OCI-LY7 (cell line): ENCODE data around the gene GSG1. TPM values are rescaled to one million over a fixed set of nuclear protein-coding genes. Genes with fewer than 3 reads are reported as not detected.

ENCODE experiments used
- BruUV-seq: library from RNA; stranded (reverse); fragments of 400-500 nt; replicated peaks from 2 replicates; lab custom pipeline; 2021; lab: Mats Ljungman, UMichigan
- CTCF ChIA-PET: fragments of 300-600 bp; sonication (Branson Sonifier 250); formaldehyde crosslinking; loops from one replicate; lab custom pipeline; 2022; ENCODE audit warnings: antibody characterized with exemption; ENCODE audit not compliant: unreplicated experiment; lab: Charles Lee
- POLR2A ChIA-PET: fragments of 300-600 bp; sonication (Branson Sonifier 250); formaldehyde crosslinking; loops from one replicate; lab custom pipeline; 2022; ENCODE audit warnings: antibody characterized with exemption; lab: Charles Lee
- DNase-seq: peaks from one replicate; pipeline ENCODE4 v3.0.0-alpha.2; 2015; ENCODE audit warnings: low spot score
- H2AFZ ChIP-seq: fragments of 200-600 bp; sonication (generic), shearing (Covaris generic); 2 replicates; pipeline ENCODE4 v1.6.1; 2014; ENCODE audit warnings: mild to moderate bottlenecking, antibody characterized with exemption, low read length, moderate library complexity
- H3K27ac ChIP-seq: fragments of 200-600 bp; sonication (generic); 2 replicates; pipeline ENCODE4 v1.5.1; 2014; ENCODE audit warnings: mixed run types, low read depth, mild to moderate bottlenecking, moderate library complexity, low read length, inconsistent platforms; ENCODE audit not compliant: poor library complexity, severe bottlenecking
- H3K36me3 ChIP-seq: fragments of 200-600 bp; sonication (generic); 2 replicates; pipeline ENCODE4 v1.6.1; 2014; ENCODE audit warnings: mild to moderate bottlenecking, antibody characterized with exemption, low read length, moderate library complexity, mixed read lengths; ENCODE audit not compliant: insufficient read depth
- H3K4me1 ChIP-seq: fragments of 200-600 bp; sonication (generic); 2 replicates; pipeline ENCODE4 v1.5.1; 2014; ENCODE audit warnings: mild to moderate bottlenecking, low read length; ENCODE audit not compliant: insufficient read depth, poor library complexity, severe bottlenecking
- H3K4me2 ChIP-seq: fragments of 200-600 bp; sonication (generic); 2 replicates; pipeline ENCODE4 v1.6.1; 2014; ENCODE audit warnings: mild to moderate bottlenecking, low read length
- H3K4me3 ChIP-seq: fragments of 200-600 bp; sonication (generic); 2 replicates; pipeline ENCODE4 v1.5.1; 2014; ENCODE audit warnings: mild to moderate bottlenecking, low read depth, low read length; ENCODE audit not compliant: poor library complexity, severe bottlenecking
- H3K79me2 ChIP-seq: fragments of 200-600 bp; sonication (generic); 2 replicates; pipeline ENCODE4 v1.6.1; 2016; ENCODE audit warnings: low read depth, mild to moderate bottlenecking, low read length, moderate library complexity, mixed read lengths; ENCODE audit not compliant: insufficient read depth
- H3K9me2 ChIP-seq: fragments of 200-600 bp; sonication (generic); 2 replicates; pipeline ENCODE4 v1.6.1; 2016; ENCODE audit warnings: mild to moderate bottlenecking, low read length, mixed read lengths; ENCODE audit not compliant: insufficient read depth
- H3K9me3 ChIP-seq: fragments of 200-600 bp; sonication (generic); 2 replicates; pipeline ENCODE4 v1.6.1; 2014; ENCODE audit warnings: mild to moderate bottlenecking, mixed run types, low read length, mixed read lengths
- H4K20me1 ChIP-seq: fragments of 200-600 bp; sonication (generic); 2 replicates; pipeline ENCODE4 v1.6.1; 2014; ENCODE audit warnings: mild to moderate bottlenecking, antibody characterized with exemption, low read length, moderate library complexity, mixed read lengths; ENCODE audit not compliant: insufficient read depth
- EZH2phosphoT487 ChIP-seq: fragments of 200-600 bp; sonication (generic); IDR thresholded peaks from 2 replicates; pipeline ENCODE4 v1.6.1; 2018; ENCODE audit warnings: low read depth, borderline replicate concordance, mild to moderate bottlenecking, mixed run types, antibody characterized with exemption, low read length, moderate library complexity, mixed read lengths
- intact Hi-C: fragments of 100-400 bp; cut with micrococcal nuclease; formaldehyde crosslinking; loops from one replicate; pipeline ENCODE4 v1.10.0; 2022; ENCODE audit not compliant: unreplicated experiment
- total RNA-seq, 2 experiments: library from RNA; depleted of rRNA in 1 of 2; stranded (reverse); fragments of >200 nt in 1 of 2; shearing (Covaris generic) in 1 of 2; gene quantifications; 2 replicates each; pipeline ENCODE4 v1.2.3, GENCODE V29; 2014 to 2022
- TF ChIP-seq, protein P1 (sequence below): fragments of 200-600 bp; sonication (generic); conservative IDR thresholded peaks from 2 replicates; pipeline ENCODE4 v1.5.1; 2014; ENCODE audit warnings: mild to moderate bottlenecking, antibody characterized with exemption, low read length, moderate library complexity, mixed read lengths

GSG1 gene
- total RNA-seq, 2 experiments from 2014 or later, result not detected

DNA sequence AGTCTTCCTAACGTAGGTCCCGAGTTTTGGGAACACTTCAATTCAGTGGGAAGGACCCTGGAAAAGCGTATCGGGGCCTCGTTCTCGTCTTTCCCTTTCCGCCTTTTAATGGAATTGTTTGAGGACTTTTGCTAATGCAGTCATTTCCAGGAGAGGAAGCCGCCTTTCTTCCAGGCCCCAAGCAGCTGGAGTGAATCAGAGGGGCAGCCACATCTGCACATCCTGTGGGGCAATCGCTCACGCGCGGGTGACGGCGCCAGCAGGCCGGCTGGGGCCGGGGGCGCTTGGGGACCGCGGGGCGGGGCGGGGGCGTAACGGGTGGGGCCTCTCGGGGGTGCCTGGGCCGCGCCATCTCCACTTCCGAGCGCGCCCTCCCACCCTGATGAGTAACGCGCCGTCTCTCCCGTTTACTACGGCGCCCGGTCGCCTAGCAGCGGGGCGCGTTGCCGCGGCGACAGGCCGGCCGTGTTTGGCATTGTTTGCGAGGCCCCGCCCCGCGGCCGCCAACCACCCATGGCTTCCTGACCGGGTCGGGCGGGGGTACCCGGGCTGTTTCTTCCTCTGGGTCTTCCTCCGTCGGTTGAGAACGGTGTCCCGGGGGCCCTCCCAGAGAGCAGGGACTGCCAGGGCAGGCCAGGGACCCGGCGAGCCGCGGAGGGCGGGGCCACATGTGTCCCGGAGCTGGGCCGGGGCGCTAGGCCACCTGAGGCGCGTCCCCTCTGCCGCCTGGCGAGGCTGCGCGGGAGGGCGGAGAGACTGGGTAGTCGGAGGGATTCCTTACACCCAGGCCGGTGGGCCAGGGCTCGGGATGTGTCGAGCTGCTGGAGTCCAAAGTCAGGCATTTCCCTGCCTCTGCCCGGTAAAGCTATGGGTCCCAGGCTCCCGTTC, 2.3 kb downstream of the GSG1 start:
- intact Hi-C loops, result no loop called here
- Histone ChIP-seq H3K9me2 (no peaks in the 10 kb centered on the region), H3K79me2 (no peaks in the 10 kb centered on the region), H2AFZ (peak overlapping the region; percentile 100), H3K4me3 (peak overlapping the region; percentile 71), H4K20me1 (no peaks in the 10 kb centered on the region), H3K27ac (peak overlapping the region; percentile 19), H3K36me3 (no peaks in the 10 kb centered on the region), H3K4me1 (peaks cover 36% of the 10 kb centered on the region), H3K4me2 (peak overlapping the region; percentile 85), H3K9me3 (no peaks in the 10 kb centered on the region)
- CTCF ChIA-PET, result no interaction called here
- BruUV-seq, result no TSS peak
- TF ChIP-seq EZH2phosphoT487, result no peak
- TF ChIP-seq, protein P1, sequence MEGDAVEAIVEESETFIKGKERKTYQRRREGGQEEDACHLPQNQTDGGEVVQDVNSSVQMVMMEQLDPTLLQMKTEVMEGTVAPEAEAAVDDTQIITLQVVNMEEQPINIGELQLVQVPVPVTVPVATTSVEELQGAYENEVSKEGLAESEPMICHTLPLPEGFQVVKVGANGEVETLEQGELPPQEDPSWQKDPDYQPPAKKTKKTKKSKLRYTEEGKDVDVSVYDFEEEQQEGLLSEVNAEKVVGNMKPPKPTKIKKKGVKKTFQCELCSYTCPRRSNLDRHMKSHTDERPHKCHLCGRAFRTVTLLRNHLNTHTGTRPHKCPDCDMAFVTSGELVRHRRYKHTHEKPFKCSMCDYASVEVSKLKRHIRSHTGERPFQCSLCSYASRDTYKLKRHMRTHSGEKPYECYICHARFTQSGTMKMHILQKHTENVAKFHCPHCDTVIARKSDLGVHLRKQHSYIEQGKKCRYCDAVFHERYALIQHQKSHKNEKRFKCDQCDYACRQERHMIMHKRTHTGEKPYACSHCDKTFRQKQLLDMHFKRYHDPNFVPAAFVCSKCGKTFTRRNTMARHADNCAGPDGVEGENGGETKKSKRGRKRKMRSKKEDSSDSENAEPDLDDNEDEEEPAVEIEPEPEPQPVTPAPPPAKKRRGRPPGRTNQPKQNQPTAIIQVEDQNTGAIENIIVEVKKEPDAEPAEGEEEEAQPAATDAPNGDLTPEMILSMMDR, result no peak
- DNase-seq, result peak; percentile 88
- POLR2A ChIA-PET, result interaction anchor here (0.5 to 2.2 kb wide), 3 partner anchors 14 to 378 kb away, joined by 3 to 6 read pairs (median 3); no protein-coding TSS in a partner anchor

DNA sequence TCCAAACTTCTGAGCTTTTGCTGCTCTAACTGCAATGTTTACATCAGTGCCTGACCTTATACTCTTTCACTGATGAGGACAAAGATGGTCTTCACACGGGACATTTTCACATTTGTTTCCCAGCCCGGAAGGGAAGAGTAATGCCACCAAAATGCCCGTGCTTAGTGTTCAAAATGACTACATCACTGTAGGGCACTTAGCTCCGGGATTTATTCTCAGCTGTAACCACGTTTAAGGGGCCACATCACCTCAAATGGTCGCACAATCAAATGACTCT, 2.9 kb downstream of the GSG1 start:
- H3K9me2 ChIP-seq, result no peaks in the 10 kb centered on the region
- peak overlapping the region; percentile 85 for H3K4me2 ChIP-seq
- no peak for TF ChIP-seq EZH2phosphoT487
- TF ChIP-seq, protein P1, result no peak
- H3K36me3 ChIP-seq, result no peaks in the 10 kb centered on the region
- no TSS peak for BruUV-seq
- H3K79me2 ChIP-seq, result no peaks in the 10 kb centered on the region
- no peak for DNase-seq
- H3K4me3 ChIP-seq, result peak overlapping the region; percentile 71
- H2AFZ ChIP-seq, result peak overlapping the region; percentile 100
- POLR2A ChIA-PET, result interaction anchor here (0.5 kb wide), 1 partner anchor 435 kb away, joined by 7 read pairs; no protein-coding TSS in a partner anchor
- no peaks in the 10 kb centered on the region for H3K9me3 ChIP-seq
- intact Hi-C loops, result no loop called here
- peaks cover 36% of the 10 kb centered on the region for H3K4me1 ChIP-seq
- CTCF ChIA-PET, result no interaction called here
- no peaks in the 10 kb centered on the region for H4K20me1 ChIP-seq
- peak overlapping the region; percentile 19 for H3K27ac ChIP-seq
